Activated B cell treated with CpG ODN at 0.5 μM for 24 hours (primary cell): ENCODE results near the gene EMILIN2. TPM values are rescaled to one million over a fixed set of nuclear protein-coding genes. Genes with fewer than 3 reads are reported as not detected.

ENCODE experiments used
- ATAC-seq: fragments of 200-7000 bp; cut with Tn5 transposase; one replicate; pipeline ENCODE4 v1.10.0; 2021; ENCODE audit warnings: low read depth, mild to moderate bottlenecking, moderate library complexity
- CTCF ChIA-PET: fragments of 350-600 bp; sonication (Branson Sonifier 250); formaldehyde crosslinking; loops from one replicate; lab custom pipeline; 2021; ENCODE audit warnings: antibody characterized with exemption; lab: Charles Lee
- POLR2A ChIA-PET: fragments of 350-600 bp; sonication (Branson Sonifier 250); formaldehyde crosslinking; loops from one replicate; lab custom pipeline; 2021; ENCODE audit warnings: antibody characterized with exemption; lab: Charles Lee
- DNase-seq: peaks from one replicate; pipeline ENCODE4 v3.0.0; 2022
- H3K27ac Mint-ChIP-seq: one replicate; pipeline ENCODE4 v1.8.0; 2020; ENCODE audit warnings: mixed read lengths
- H3K27me3 Mint-ChIP-seq: one replicate; pipeline ENCODE4 v1.8.0; 2021; ENCODE audit warnings: mixed read lengths
- H3K36me3 Mint-ChIP-seq: one replicate; pipeline ENCODE4 v1.8.0; 2021; ENCODE audit warnings: low read depth, mixed read lengths
- H3K4me1 Mint-ChIP-seq: one replicate; pipeline ENCODE4 v1.8.0; 2021; ENCODE audit warnings: mixed read lengths
- H3K4me3 Mint-ChIP-seq: one replicate; pipeline ENCODE4 v1.8.0; 2020; ENCODE audit warnings: mild to moderate bottlenecking, mixed read lengths
- H3K9me3 Mint-ChIP-seq: one replicate; pipeline ENCODE4 v1.8.0; 2020; ENCODE audit warnings: mixed read lengths
- CTCF ChIP-seq: fragments of 200-600 bp; IDR thresholded peaks from one replicate; pipeline ENCODE4 v1.8.0; 2022; ENCODE audit warnings: antibody characterized with exemption, mild to moderate bottlenecking
- intact Hi-C: fragments of 100-400 bp; cut with micrococcal nuclease; formaldehyde crosslinking; loops from one replicate; pipeline ENCODE4 v1.15.1; 2024
- total RNA-seq: library from RNA; stranded (reverse); gene quantifications from 2 replicates; pipeline ENCODE4 v1.2.3, GENCODE V29; 2022

Gene EMILIN2
- total RNA-seq, 1 donor from 2014 or later: 80.9 TPM

DNA sequence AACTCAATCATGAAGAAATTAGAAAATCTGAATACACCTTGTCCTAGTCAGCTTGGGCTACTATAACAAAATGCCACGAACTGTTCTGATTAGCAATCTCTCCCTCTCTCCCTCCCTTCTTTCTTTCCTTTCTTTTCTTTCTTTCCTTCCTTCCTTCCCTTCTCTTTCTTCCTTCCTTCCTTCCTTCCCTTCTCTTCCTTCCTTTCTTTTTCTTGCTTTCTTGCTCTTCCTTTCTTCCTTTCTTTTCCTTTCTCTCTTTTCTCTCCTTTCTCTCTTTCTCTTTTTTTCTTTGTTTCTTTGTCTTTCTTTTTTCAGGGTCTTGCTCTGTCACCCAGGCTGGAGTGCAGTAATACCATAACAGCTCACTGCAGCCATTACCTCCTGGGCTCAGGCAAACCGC lies 23.6 kb upstream of the EMILIN2 start:
- DNase-seq (no peak), ATAC-seq (no peak)
- Mint-ChIP-seq H3K4me3 (no peak overlapping the region), H3K9me3 (peaks cover 2% of the 10 kb centered on the region), H3K4me1 (no peaks in the 10 kb centered on the region), H3K27ac (no peak overlapping the region), H3K36me3 (no peaks in the 10 kb centered on the region), H3K27me3 (no peaks in the 10 kb centered on the region)
- ChIA-PET POLR2A (no interaction called here), CTCF (no interaction called here)
- TF ChIP-seq CTCF: no peak
- intact Hi-C loops: no loop called here

DNA sequence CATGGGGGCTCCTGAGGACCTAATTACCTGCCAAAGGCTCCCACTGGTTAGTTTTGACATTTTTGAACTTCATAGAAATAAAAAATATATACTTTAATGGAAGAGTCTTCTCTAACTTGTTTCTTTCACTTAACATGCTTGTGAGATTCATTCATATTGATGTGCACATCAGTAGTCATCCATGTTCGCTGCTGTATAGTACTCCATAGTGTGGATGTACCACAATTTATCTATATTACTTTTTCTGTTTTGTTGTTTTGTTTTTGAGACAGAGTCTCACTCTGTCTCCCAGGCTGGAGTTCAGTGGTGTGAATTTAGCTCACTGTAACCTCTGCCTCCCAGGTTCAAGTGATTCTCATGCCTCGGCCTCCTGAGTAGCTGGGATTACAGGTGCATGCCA lies 22.8 kb upstream of the EMILIN2 start:
- POLR2A ChIA-PET: no interaction called here
- CTCF ChIA-PET: no interaction called here
- Mint-ChIP-seq H3K4me3 (no peak overlapping the region), H3K9me3 (no peaks in the 10 kb centered on the region), H3K36me3 (no peaks in the 10 kb centered on the region), H3K27me3 (no peaks in the 10 kb centered on the region), H3K27ac (no peak overlapping the region), H3K4me1 (no peaks in the 10 kb centered on the region)
- DNase-seq (no peak), ATAC-seq (no peak)
- no peak for TF ChIP-seq CTCF
- intact Hi-C loops: no loop called here

DNA sequence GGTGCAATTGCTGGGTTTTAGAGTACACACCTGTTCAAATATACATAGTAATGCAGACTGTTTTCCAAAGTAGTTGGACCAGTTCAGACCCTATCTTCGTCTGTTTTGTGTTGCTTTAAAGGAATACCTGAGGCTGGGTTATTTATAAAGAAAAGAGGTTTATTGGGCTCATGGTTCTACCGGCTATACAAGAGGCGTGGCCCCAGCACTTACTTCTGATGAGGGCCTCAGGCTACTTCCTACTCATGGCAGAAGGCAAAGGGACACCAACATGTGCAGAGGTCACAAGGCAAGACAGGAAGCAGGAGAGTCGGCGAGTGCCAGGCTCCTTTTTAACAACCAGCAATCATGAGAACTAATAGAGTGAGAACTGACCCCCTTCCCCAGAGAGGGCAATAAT lies 21.9 kb upstream of the EMILIN2 start:
- no peak for ATAC-seq

DNA sequence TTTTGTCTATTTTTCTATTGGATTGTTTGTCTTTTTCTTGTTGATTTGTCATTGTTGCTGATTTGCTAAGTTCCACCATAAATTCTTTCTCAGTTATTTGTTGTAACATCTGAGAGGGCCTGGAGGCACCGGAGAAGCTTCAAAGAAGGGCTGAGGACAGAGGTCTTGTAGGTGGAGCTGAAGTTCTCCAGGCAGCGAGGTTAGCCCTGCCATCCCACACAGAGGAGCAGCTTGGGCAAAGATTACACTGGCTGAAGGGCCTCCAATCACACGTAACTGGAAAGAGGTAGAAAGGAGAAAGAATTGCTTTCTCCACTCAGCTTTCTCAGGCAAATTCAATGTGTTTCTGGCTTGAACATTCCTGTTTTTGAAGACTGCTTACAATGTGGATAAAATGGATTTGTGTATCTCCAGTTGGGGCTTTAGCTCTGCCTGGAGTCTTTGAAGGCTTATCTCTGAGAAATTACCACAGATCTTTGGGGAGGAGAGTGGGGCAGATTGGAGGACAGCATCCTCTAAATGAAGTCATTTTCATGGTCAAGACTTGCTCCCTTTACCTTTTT lies 21.1 kb upstream of the EMILIN2 start:
- Mint-ChIP-seq H3K4me3 (no peak overlapping the region), H3K27me3 (no peaks in the 10 kb centered on the region), H3K27ac (no peak overlapping the region), H3K36me3 (no peaks in the 10 kb centered on the region), H3K4me1 (no peaks in the 10 kb centered on the region), H3K9me3 (no peaks in the 10 kb centered on the region)
- intact Hi-C loops: no loop called here
- ATAC-seq: no peak
- TF ChIP-seq CTCF: no peak
- POLR2A ChIA-PET: interaction anchor here (0.6 kb wide), 1 partner anchor 77 kb away, joined by 3 read pairs; no protein-coding TSS in a partner anchor
- DNase-seq: no peak
- CTCF ChIA-PET: interaction anchor here (1.0 kb wide), 1 partner anchor 238 kb away, joined by 3 read pairs; no protein-coding TSS in a partner anchor

More for the DNA sequence above, 21.9 kb upstream of the EMILIN2 start:
- no peaks in the 10 kb centered on the region for H3K36me3 Mint-ChIP-seq
- no peak for TF ChIP-seq CTCF
- no peaks in the 10 kb centered on the region for H3K27me3 Mint-ChIP-seq
- no peak overlapping the region for H3K4me3 Mint-ChIP-seq
- H3K9me3 Mint-ChIP-seq: no peaks in the 10 kb centered on the region
- no peak overlapping the region for H3K27ac Mint-ChIP-seq
- no peaks in the 10 kb centered on the region for H3K4me1 Mint-ChIP-seq
- CTCF ChIA-PET: no interaction called here
- intact Hi-C loops: no loop called here
- POLR2A ChIA-PET: no interaction called here
- DNase-seq: no peak

DNA sequence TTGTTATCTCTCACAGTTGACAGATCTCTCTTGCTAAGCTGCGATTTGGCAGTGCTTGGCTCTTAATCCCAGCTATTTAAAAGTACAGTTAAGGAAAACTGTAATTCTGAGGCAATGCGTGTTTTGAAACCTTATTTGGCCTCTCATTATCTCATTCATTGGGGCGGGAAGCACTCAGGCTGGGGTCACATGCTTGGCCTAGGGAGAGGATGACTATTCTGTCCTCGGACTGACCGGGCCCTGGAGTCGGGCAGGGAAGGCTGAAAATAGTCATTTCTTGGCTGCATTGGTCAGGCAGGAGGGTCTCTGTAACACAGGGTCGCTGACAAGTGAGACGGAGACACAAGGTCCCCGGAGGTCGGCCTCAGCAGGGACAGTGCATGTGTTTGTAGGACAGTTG lies 20.2 kb upstream of the EMILIN2 start:
- DNase-seq: no peak
- no peaks in the 10 kb centered on the region for H3K27me3 Mint-ChIP-seq
- no peak for TF ChIP-seq CTCF
- intact Hi-C loops: no loop called here
- no peak overlapping the region for H3K27ac Mint-ChIP-seq
- H3K9me3 Mint-ChIP-seq: no peaks in the 10 kb centered on the region
- no peak for ATAC-seq
- H3K4me3 Mint-ChIP-seq: no peak overlapping the region
- no peaks in the 10 kb centered on the region for H3K4me1 Mint-ChIP-seq
- H3K36me3 Mint-ChIP-seq: no peaks in the 10 kb centered on the region
- POLR2A ChIA-PET: interaction anchor here (0.6 kb wide), 2 partner anchors 77 to 166 kb away, joined by 3 to 4 read pairs; no protein-coding TSS in a partner anchor
- CTCF ChIA-PET: no interaction called here
